GM12801 (cell line): ENCODE data around the gene RNASET2.

Experiments
- CTCF ChIP-seq: IDR thresholded peaks from one replicate; pipeline ENCODE4 v1.5.1; 2011; ENCODE audit warnings: control low read depth; ENCODE audit not compliant: insufficient read length; ENCODE audit errors: extremely low read depth

RNASET2 gene

GRCh38 chr6:166955865-166956443 lies 396 bp downstream of the RNASET2 start:
- TF ChIP-seq CTCF = no peak

GRCh38 chr6:166955121-166955864 lies 1.1 kb downstream of the RNASET2 start:
- no peak for TF ChIP-seq CTCF

- TF ChIP-seq CTCF = no peak
Observed at GRCh38 chr6:166954118-166954713, 2.1 kb downstream of the RNASET2 start.

- TF ChIP-seq CTCF = no peak
Observed at GRCh38 chr6:166952567-166953486, 3.5 kb downstream of the RNASET2 start.

- no peak for TF ChIP-seq CTCF
Observed at GRCh38 chr6:166952121-166952520, 4.2 kb downstream of the RNASET2 start.

- no peak for TF ChIP-seq CTCF
Observed at GRCh38 chr6:166951670-166952060, 4.7 kb downstream of the RNASET2 start.

- no peak for TF ChIP-seq CTCF
Observed at GRCh38 chr6:166950443-166950821, 5.9 kb downstream of the RNASET2 start.
